WERI-Rb-1 (cell line): Measurements from ENCODE around the gene PSMB8.
"Not testable (repeated sequence)": the region's sequence is repeated elsewhere in the genome, so short reads cannot be mapped to it uniquely, and the experiment has no call there.

Experiments used
- DNase-seq: peaks from one replicate; pipeline ENCODE4 v3.0.0-alpha.2; 2020
- H3K27ac ChIP-seq: fragments of 250-450 bp; sonication (Bioruptor Pico); 2 replicates; pipeline ENCODE4 v1.5.1; 2020; ENCODE audit warnings: mild to moderate bottlenecking, moderate library complexity
- H3K27me3 ChIP-seq: fragments of 250-450 bp; sonication (Bioruptor Pico); 2 replicates; pipeline ENCODE4 v1.5.1; 2021; ENCODE audit warnings: mild to moderate bottlenecking, low read depth, moderate library complexity; ENCODE audit not compliant: insufficient read depth, severe bottlenecking
- H3K36me3 ChIP-seq: fragments of 250-450 bp; sonication (Bioruptor Pico); 2 replicates; pipeline ENCODE4 v1.5.1; 2020; ENCODE audit warnings: mild to moderate bottlenecking, moderate library complexity
- H3K4me3 ChIP-seq: 2 replicates; pipeline ENCODE4 v1.5.1; 2011; ENCODE audit warnings: low read depth, mild to moderate bottlenecking, control low read depth, low read length
- H3K9me3 ChIP-seq: fragments of 250-450 bp; sonication (Bioruptor Pico); 2 replicates; pipeline ENCODE4 v1.5.1; 2021; ENCODE audit warnings: mild to moderate bottlenecking, moderate library complexity; ENCODE audit not compliant: severe bottlenecking
- TF ChIP-seq, protein P1 (sequence below): IDR thresholded peaks from 2 replicates; pipeline ENCODE4 v1.5.1; 2011; ENCODE audit warnings: low read depth, mild to moderate bottlenecking, control low read depth, inconsistent platforms, low read length

Gene PSMB8

DNA sequence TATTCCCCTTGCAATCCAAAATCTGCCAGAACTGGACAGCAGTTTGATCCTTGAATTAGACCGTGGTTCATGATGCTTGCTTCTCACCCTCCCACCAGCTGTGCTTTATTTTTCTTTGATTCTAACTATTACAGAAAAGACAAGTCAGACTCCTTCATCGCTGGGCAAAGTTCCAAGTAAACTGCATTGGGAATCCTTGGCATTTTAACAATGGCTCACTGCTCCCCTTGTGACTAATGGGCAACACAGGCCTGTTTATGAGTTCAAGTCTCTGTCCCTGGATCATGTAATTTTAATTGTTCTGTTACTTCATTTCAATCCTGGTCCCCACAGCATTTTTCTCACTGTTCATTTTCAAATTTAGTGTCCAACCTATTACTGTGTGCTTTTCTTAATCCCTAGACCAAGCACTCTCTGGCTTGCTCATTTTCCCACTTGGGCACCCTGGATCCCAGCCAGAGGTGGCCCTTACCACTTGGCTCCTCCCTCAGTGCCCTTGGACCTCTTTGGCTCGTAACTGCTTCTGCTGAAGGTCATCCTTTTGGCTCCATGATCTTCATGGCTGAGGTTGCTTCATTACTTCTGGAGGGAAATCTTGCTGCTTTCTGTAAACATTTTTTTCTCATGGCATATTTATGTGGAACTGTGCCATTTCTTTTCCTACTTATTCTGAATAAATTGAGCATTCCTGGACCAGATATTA is 43.0 kb upstream of the PSMB8 start:
- H3K27ac ChIP-seq: no peak overlapping the region
- no peak for DNase-seq
- no peak overlapping the region for H3K4me3 ChIP-seq
- H3K9me3 ChIP-seq: no peaks in the 10 kb centered on the region
- H3K27me3 ChIP-seq: no peaks in the 10 kb centered on the region
- H3K36me3 ChIP-seq: no peaks in the 10 kb centered on the region
- TF ChIP-seq, protein P1, sequence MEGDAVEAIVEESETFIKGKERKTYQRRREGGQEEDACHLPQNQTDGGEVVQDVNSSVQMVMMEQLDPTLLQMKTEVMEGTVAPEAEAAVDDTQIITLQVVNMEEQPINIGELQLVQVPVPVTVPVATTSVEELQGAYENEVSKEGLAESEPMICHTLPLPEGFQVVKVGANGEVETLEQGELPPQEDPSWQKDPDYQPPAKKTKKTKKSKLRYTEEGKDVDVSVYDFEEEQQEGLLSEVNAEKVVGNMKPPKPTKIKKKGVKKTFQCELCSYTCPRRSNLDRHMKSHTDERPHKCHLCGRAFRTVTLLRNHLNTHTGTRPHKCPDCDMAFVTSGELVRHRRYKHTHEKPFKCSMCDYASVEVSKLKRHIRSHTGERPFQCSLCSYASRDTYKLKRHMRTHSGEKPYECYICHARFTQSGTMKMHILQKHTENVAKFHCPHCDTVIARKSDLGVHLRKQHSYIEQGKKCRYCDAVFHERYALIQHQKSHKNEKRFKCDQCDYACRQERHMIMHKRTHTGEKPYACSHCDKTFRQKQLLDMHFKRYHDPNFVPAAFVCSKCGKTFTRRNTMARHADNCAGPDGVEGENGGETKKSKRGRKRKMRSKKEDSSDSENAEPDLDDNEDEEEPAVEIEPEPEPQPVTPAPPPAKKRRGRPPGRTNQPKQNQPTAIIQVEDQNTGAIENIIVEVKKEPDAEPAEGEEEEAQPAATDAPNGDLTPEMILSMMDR: no peak

DNA sequence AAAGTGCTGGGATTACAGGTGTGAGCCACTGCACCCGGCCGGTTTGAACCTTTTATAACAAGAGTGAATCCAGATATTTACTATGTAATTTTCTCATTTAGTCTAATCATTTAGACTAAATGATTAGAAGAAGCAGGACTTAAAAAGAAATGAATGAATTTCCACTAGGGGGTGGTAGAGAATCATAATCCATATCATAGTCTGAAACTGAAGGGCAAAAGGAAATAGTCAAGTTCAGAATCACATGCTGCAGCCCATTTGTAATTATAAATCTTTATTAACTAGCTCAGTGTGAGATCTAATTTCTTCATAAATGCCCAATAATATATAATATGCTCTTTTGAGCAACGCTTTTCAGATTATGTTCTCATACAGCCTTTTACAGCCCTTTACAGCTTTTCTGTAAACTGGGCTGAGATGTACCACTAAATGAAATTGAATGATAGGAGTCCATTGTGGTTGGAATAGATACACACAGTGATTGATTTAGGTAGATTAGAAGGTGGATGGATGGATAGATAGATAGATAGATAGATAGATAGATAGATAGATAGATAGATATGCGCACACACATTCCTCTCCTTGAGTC is 41.9 kb upstream of the PSMB8 start:
- no peak overlapping the region for H3K4me3 ChIP-seq
- TF ChIP-seq, protein P1: 0 out of 2 replicates have a peak, but pooled peaks have one; percentile 20

DNA sequence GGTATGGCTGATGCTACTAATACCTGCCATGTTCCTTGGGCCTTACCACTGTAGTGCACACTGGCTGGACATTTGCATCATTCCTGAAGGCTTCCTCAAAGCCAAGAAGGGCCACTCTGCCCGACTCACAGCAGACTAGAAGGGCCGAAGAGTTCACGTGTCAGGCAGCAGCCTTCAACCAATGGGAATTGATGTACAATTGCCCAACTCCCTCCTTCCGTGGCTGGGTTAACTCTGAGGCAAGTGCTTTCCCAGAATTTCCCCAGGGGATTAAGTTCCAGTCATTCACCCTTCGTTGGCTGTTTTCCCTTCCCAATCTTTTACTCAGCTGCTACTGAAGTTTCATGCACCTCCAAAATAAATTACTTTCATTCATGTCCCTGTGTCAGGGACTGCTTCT is 39.9 kb upstream of the PSMB8 start:
- Histone ChIP-seq H3K4me3 (no peak overlapping the region), H3K27ac (no peak overlapping the region), H3K9me3 (no peaks in the 10 kb centered on the region), H3K36me3 (no peaks in the 10 kb centered on the region), H3K27me3 (no peaks in the 10 kb centered on the region)
- TF ChIP-seq, protein P1: no peak
- DNase-seq: no peak

More for the DNA sequence above, 41.9 kb upstream of the PSMB8 start:
- Histone ChIP-seq H3K27ac (no peak overlapping the region), H3K36me3 (no peaks in the 10 kb centered on the region), H3K9me3 (no peaks in the 10 kb centered on the region), H3K27me3 (no peaks in the 10 kb centered on the region)
- no peak for DNase-seq

DNA sequence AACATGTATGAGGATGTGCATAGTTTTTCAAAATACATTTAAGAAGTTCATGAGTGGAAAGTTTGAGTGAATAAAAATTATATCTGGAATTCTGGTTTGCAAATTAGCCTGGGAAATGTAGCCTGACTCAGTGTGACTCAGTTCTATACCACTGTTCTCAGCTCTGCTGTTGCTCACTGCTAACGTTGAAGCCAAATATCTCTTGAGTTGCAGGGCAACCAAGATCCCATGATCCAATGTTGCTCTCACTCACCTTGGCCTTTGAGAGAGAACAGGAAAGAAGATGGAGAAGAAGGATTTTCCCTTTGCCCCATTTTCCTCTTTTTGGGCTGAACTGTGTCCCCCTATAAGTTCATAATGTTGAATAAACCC is 39.0 kb upstream of the PSMB8 start:
- DNase-seq: no peak
- Histone ChIP-seq H3K27me3 (no peaks in the 10 kb centered on the region), H3K4me3 (no peak overlapping the region), H3K9me3 (no peaks in the 10 kb centered on the region), H3K36me3 (no peaks in the 10 kb centered on the region), H3K27ac (no peak overlapping the region)
- TF ChIP-seq, protein P1: no peak

DNA sequence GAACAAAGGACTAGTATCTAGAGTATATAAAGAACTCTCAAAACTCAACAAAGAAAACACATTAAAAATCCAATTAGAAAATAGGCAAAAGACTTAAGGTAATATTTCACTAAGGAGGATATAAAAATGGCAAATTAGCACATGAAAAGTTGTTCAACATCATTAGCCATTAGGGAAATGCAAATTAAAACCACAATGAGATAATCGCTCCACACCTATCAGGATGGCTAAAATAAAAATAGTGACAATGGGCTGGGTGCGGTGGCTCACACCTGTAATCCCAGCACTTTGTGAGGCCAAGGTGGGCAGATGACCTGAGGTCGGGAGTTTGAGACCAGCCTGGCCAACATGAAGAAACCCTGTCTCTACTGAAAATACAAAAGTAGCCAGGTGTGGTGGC is 37.1 kb upstream of the PSMB8 start:
- not testable (repeated sequence) for H3K9me3 ChIP-seq, H3K27ac ChIP-seq, H3K4me3 ChIP-seq, H3K27me3 ChIP-seq, H3K36me3 ChIP-seq, DNase-seq

DNA sequence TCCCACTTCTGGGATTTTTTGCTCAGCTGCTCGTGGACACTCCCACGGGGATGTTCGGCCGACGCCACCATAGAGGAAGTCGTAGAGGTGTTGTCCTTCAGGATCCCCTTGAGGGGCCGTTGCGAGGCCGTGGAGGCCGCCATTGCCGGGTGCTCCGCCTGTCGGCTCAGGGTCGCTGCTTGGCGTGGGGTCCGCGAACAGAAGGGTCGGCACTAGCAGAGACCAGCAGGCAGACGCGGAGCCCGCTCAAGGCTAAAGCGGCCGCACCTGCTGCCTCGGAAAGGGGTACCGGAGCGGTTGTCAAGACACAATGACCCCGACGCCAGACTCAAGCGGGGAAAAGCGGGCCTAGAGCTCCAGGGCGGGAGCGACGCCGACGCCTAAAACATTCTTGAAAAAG is 35.8 kb upstream of the PSMB8 start:
- TF ChIP-seq, protein P1: no peak
- Histone ChIP-seq H3K27ac (no peak overlapping the region), H3K9me3 (no peaks in the 10 kb centered on the region), H3K27me3 (no peaks in the 10 kb centered on the region), H3K4me3 (no peak overlapping the region), H3K36me3 (no peaks in the 10 kb centered on the region)
- no peak for DNase-seq
